ENCODE data around the gene KLHL25. TPM values are rescaled to one million over a fixed set of nuclear protein-coding genes. Genes with fewer than 3 reads are reported as not detected.

KLHL25 gene
- total RNA-seq, 4 donors from 2014 or later: 3.1 to 11.6 (median 8.1) TPM

GRCh38 chr15:85733416-85733815 lies 61.3 kb downstream of the KLHL25 start:
- DNase-seq: no peak
- H3K9me3 ChIP-seq: peaks cover 0 to 10% (median 9%) of the 10 kb centered on the region in 3 donors

GRCh38 chr15:85730001-85730820 lies 64.5 kb downstream of the KLHL25 start:
- H3K4me3 ChIP-seq: no peak overlapping the region
- H3K27ac ChIP-seq: peak overlapping the region in 3 of 4 donors; percentile 26 to 84 (median 83)
- peaks cover 0 to 10% (median 9%) of the 10 kb centered on the region in 3 donors for H3K9me3 ChIP-seq
- no peak for DNase-seq
- WGBS, 2 donors: 30 to 41% methylated on average over 5 of the region's 5 CpGs
- intact Hi-C loops (cut with DNase I): loop anchor here (5.0 kb wide), 1 partner anchor 112 kb away; no protein-coding TSS in a partner anchor
- peaks cover 0 to 28% (median 21%) of the 10 kb centered on the region in 3 donors for H3K4me1 ChIP-seq
- TF ChIP-seq CTCF (IDR thresholded peaks at IDR 0.05): peak; percentile 65 to 85 (median 76)
- TF ChIP-seq POLR2A (IDR thresholded peaks at IDR 0.05): no peak
- no peaks in the 10 kb centered on the region for H3K27me3 ChIP-seq
- peaks cover 24 to 98% (median 28%) of the 10 kb centered on the region in 3 donors for H3K36me3 ChIP-seq

More at GRCh38 chr15:85733416-85733815, 61.3 kb downstream of the KLHL25 start:
- Histone ChIP-seq H3K27ac (no peak overlapping the region), H3K36me3 (peaks cover 10 to 98% (median 23%) of the 10 kb centered on the region in 3 donors), H3K4me3 (no peak overlapping the region), H3K27me3 (no peaks in the 10 kb centered on the region), H3K4me1 (peaks cover 0 to 5% (median 4%) of the 10 kb centered on the region in 3 donors)
- no peak for TF ChIP-seq CTCF (IDR thresholded peaks at IDR 0.05)
- no peak for TF ChIP-seq POLR2A (IDR thresholded peaks at IDR 0.05)
- intact Hi-C loops (cut with DNase I): loop anchor here (5.0 kb wide), 1 partner anchor 109 kb away; no protein-coding TSS in a partner anchor

GRCh38 chr15:85727068-85727467 lies 67.7 kb downstream of the KLHL25 start:
- Histone ChIP-seq H3K9me3 (no peaks in the 10 kb centered on the region), H3K36me3 (peaks cover 26 to 97% (median 32%) of the 10 kb centered on the region in 3 donors), H3K4me3 (no peak overlapping the region), H3K4me1 (peaks cover 0 to 43% (median 30%) of the 10 kb centered on the region in 3 donors), H3K27ac (peak overlapping the region; percentile 3 to 88 (median 84)), H3K27me3 (no peaks in the 10 kb centered on the region)
- DNase-seq: no peak
- WGBS, 2 donors: 52 to 57% methylated on average over 1 to 2 of the region's 2 CpGs
- TF ChIP-seq CTCF (IDR thresholded peaks at IDR 0.05) (no peak), POLR2A (IDR thresholded peaks at IDR 0.05) (no peak)
- intact Hi-C loops (cut with DNase I): no loop called here

- intact Hi-C loops (cut with DNase I): no loop called here
- WGBS, 2 donors: 74 to 83% methylated on average over 2 of the region's 2 CpGs
- Histone ChIP-seq H3K4me3 (no peak overlapping the region), H3K27me3 (no peaks in the 10 kb centered on the region), H3K36me3 (peaks cover 22 to 97% (median 32%) of the 10 kb centered on the region in 3 donors), H3K4me1 (peaks cover 0 to 43% (median 30%) of the 10 kb centered on the region in 3 donors), H3K9me3 (no peaks in the 10 kb centered on the region), H3K27ac (peak overlapping the region; percentile 3 to 88 (median 84))
- DNase-seq: no peak
- no peak for TF ChIP-seq POLR2A (IDR thresholded peaks at IDR 0.05)
- no peak for TF ChIP-seq CTCF (IDR thresholded peaks at IDR 0.05)
Observed at GRCh38 chr15:85726454-85726853, 68.3 kb downstream of the KLHL25 start.

GRCh38 chr15:85725564-85725963 lies 69.2 kb downstream of the KLHL25 start:
- H3K4me1 ChIP-seq: peaks cover 0 to 40% (median 27%) of the 10 kb centered on the region in 3 donors
- H3K27ac ChIP-seq: peak overlapping the region; percentile 21 to 88 (median 84)
- 82 to 86% methylated on average over 4 of the region's 4 CpGs for whole genome bisulfite sequencing, 2 donors
- intact Hi-C loops (cut with DNase I): no loop called here
- no peak overlapping the region for H3K4me3 ChIP-seq
- no peak for DNase-seq
- H3K9me3 ChIP-seq: no peaks in the 10 kb centered on the region
- H3K36me3 ChIP-seq: peaks cover 22 to 97% (median 35%) of the 10 kb centered on the region in 3 donors
- H3K27me3 ChIP-seq: no peaks in the 10 kb centered on the region
- TF ChIP-seq POLR2A (IDR thresholded peaks at IDR 0.05) (no peak), CTCF (IDR thresholded peaks at IDR 0.05) (no peak)

Measured in esophagus squamous epithelium (tissue), 5 donors.